GM19023 (cell line): ENCODE data around the gene ABCD2.
"Not testable (repeated sequence)": the region's sequence is repeated elsewhere in the genome, so short reads cannot be mapped to it uniquely, and the experiment has no call there.

Experiments used
- ATAC-seq: cut with Tn5 transposase; IDR thresholded peaks from one replicate; pipeline ENCODE4 v1.9.1; 2021; ENCODE audit warnings: mild to moderate bottlenecking, moderate library complexity; ENCODE audit not compliant: unreplicated experiment

Gene ABCD2

DNA sequence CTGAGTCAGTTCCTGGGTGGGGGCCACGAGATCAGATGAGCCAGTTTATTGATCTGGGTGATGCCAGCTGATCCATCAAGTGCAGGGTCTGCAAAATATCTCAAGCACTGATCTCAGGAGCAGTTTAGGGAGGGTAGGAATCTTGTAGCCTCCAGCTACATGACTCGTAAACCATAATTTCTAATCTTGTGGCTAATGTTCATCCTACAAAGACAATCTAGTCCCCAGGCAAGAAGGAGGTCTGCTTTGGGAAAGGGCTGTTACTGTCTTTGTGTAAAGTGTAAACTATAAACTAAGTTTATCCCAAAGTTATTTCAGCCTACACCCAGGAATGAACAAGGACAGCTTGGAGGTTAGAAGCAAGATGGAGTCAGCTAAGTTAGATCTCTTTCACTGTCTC lies 75.4 kb downstream of the ABCD2 start:
- ATAC-seq = not testable (repeated sequence)

DNA sequence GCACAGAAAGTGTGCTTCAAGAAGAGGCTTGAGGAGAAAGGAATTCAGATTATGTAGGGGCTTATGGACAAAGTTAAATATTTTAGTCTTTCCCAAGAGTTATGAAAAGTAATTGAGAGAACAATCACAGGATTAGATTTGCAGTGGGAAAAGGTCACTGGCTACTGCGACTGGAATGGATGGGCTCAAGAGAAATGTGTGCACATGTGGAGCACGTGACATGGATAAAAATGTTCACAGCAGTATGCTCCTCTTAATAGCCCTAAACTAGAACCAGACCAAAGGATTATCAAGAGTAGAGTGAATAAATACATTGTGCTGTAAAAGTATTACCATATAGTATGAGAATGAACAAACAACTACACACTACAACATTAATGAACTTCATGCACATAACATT lies 78.1 kb downstream of the ABCD2 start:
- no peak for ATAC-seq

DNA sequence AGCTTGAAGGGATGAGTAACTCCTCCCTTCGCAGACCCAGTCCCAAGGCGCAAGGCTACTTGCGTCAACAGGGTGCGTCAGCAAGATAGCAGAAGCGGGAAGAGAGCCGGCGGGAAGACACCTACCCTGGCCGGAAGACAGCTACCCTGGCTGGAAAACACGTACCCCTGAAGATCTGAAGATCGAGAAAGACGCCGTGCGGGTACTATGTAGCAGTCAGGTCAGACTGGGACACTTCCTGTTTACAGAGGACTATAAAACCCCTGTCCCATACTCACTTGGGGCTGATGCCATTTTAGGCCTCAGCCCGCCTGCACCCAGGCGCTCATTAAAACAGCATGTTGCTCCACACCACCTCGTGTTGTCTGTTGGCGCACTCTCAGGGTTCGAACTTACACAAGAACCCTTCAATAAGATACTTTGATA lies 80.9 kb downstream of the ABCD2 start:
- no peak for ATAC-seq

GRCh38 chr12:39533951-39534350 lies 85.7 kb downstream of the ABCD2 start:
- ATAC-seq = no peak

GRCh38 chr12:39532448-39532847 lies 87.2 kb downstream of the ABCD2 start:
- no peak for ATAC-seq

DNA sequence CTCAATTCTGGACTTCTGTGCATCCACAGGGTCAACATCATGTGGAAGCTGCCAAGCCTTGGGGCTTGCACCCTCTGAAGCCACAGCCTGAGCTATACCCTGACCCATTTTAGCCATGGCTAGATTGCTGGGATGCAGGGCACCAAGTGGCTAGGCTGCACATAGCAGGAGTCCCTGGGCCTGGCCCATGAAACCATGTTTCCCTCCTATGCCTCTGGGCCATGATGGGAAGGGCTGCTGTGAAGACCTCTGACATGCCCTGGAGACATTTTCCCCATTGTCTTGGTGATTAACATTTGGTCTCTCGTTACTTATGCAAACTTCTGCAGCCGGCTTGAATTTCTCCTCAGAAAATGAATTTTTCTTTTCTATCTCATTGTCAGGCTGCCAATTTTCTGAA lies 92.6 kb downstream of the ABCD2 start:
- no peak for ATAC-seq

DNA sequence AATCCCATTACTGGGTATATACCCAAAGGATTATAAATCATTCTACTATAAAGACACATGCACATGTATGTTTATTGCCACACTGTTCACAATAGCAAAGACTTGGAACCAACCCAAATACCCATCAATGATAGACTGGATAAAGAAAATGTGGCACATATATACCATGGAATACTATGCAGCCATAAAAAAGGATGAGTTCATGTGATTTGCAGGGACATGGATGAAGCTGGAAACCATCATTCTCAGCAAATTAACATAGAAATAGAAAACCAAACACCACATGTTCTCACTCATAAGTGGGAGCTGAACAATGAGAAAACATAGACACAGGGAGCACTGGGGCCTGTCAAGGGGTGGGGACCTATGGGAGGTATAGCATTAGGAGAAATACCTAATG lies 97.4 kb downstream of the ABCD2 start:
- ATAC-seq = not testable (repeated sequence)

- no peak for ATAC-seq
Observed at GRCh38 chr12:39510001-39510400, 109.6 kb downstream of the ABCD2 start.

DNA sequence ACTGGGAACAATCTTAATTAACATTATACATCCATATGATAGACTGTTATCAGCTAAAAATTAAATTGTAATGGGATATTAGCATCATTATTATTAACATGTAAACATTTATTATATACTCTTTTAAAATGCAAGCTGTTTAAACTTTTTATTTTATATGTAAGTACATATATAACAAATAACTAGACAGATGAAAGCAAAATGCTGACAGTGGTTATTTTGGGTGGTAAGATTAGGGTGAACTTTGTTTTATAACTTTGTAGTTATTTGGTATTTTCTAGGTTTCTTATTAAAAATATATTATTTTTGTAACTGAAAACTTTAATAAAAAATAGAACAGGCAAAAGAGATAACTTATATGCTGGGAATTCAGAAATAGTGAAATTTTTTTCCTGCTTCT lies 114.0 kb downstream of the ABCD2 start:
- no peak for ATAC-seq

GRCh38 chr12:39505023-39505422 lies 114.6 kb downstream of the ABCD2 start:
- no peak for ATAC-seq

DNA sequence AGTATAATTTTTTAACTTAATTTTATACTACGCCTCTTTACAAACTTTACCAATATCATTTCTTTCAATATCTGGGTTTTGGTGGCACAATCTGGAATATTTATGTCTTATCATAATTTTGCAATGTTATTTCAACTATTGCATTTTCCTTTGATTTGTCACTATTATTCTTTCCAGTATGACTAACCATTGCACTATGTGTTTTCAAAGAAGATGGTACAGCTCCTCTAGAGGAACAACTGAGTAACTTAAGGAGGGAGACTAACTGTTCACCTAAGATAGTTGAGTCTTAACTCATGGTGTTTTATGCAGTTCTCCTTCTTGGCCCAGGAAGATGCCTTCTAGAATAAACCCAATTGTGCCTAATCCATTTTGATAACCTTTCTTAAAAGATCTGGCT lies 116.2 kb downstream of the ABCD2 start:
- ATAC-seq = no peak

DNA sequence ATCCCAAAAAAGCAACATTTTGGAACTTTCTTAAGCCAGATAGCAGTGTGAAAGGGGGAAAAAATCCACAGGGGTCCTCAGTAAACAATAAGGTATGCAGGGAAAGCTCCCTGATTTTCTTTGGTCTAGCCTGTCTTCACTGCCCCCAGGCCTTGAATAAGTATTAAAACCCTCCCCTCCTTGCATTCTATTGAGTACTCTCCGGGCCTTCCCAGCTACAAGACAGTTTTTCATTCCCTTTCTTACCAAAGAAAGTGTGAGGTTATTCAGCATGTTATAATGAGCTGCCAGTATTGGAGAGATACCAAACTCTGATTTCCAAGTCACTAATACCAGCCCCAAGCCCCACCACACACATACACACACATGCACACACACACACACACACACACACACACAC lies 116.9 kb downstream of the ABCD2 start:
- ATAC-seq = no peak
